GM13977 (cell line): ENCODE results near the gene ZNF574.
A peak's percentile ranks its signal among the peaks of the same experiment; 100 is the strongest.

Source experiments
- DNase-seq: peaks from one replicate; pipeline ENCODE4 v3.0.0; 2012; ENCODE audit warnings: low spot score
- CTCF ChIP-seq: IDR thresholded peaks from 2 replicates; pipeline ENCODE4 v1.5.1; 2012; ENCODE audit warnings: mild to moderate bottlenecking, control low read depth; ENCODE audit not compliant: insufficient read depth; ENCODE audit errors: extremely low read depth, missing control alignments
- in situ Hi-C: fragments of 300-500 bp; cut with MboI; formaldehyde crosslinking; loops from one replicate; pipeline ENCODE4 v1.12.0; 2022; ENCODE audit warnings: low sequenced_read_pairs, low pct_unique_long_range_greater_than_20kb, mixed read lengths, inconsistent platforms; ENCODE audit not compliant: unreplicated experiment

ZNF574 gene

GRCh38 chr19:42080764-42081375 is 4.9 kb downstream of the ZNF574 start:
- no peak for TF ChIP-seq CTCF
- no peak for DNase-seq
- in situ Hi-C loops, result no loop called here

GRCh38 chr19:42081584-42082203 is 5.7 kb downstream of the ZNF574 start:
- DNase-seq, result no peak
- peak; percentile 62 for TF ChIP-seq CTCF
- in situ Hi-C loops, result no loop called here

GRCh38 chr19:42083537-42083936 is 7.6 kb downstream of the ZNF574 start:
- in situ Hi-C loops, result no loop called here
- no peak for TF ChIP-seq CTCF
- no peak for DNase-seq

GRCh38 chr19:42086188-42086736 is 10.3 kb downstream of the ZNF574 start:
- in situ Hi-C loops, result no loop called here
- TF ChIP-seq CTCF, result no peak

GRCh38 chr19:42086770-42087550 is 11.0 kb downstream of the ZNF574 start:
- in situ Hi-C loops, result no loop called here
- TF ChIP-seq CTCF, result no peak
- DNase-seq, result no peak

More at GRCh38 chr19:42086188-42086736, 10.3 kb downstream of the ZNF574 start:
- DNase-seq, result no peak

GRCh38 chr19:42088471-42089190 is 12.7 kb downstream of the ZNF574 start:
- no peak for TF ChIP-seq CTCF
- in situ Hi-C loops, result no loop called here
- DNase-seq, result no peak
